Measurements from ENCODE around the gene CDYL.

CDYL gene, protein sequence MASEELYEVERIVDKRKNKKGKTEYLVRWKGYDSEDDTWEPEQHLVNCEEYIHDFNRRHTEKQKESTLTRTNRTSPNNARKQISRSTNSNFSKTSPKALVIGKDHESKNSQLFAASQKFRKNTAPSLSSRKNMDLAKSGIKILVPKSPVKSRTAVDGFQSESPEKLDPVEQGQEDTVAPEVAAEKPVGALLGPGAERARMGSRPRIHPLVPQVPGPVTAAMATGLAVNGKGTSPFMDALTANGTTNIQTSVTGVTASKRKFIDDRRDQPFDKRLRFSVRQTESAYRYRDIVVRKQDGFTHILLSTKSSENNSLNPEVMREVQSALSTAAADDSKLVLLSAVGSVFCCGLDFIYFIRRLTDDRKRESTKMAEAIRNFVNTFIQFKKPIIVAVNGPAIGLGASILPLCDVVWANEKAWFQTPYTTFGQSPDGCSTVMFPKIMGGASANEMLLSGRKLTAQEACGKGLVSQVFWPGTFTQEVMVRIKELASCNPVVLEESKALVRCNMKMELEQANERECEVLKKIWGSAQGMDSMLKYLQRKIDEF

DNA sequence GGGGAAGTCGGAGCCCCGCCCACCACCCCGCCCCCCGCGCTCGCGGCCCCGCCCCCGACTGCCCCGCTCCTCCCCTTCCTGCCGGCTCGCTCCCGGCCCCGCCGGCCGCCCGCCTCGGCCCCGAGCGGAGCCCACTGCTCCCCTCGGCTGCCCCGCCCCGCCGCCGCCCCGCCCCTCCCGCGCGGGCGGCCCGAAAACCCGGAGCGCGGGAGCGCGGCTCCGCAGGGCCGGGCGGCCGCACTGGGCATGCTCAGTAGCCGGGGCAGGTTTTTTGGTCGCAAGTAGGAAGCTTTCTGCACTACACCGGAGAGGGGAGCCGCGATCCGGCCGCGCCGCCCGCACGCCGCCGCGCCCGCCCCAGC, at the start of gene CDYL:
TSS of gene CDYL (plus strand) at position 274 of the 362 bp plus-strand sequence. CDS start 380 bp downstream, outside the sequence.
- DNase-seq (ENCODE audit: low spot score) = peak; percentile 87

DNA sequence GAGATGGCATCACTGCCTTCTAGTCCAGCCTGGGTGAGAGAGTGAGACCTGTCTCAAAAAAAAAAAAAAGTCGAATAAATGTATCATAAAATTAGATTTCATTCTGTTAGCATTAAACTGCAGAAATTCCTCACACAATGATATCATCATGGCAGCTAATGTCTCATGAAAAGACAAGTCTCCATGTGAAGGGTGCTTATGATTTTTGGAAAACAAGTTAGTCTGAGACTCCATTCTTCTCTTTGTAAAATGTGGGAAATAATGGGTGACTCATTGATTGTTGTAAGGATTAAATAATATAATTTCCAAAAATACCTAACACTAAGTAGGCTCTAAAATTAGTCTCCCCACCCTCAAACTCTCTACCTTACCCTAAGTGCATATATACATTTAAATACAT, 49.6 kb upstream of the CDYL start:
- no peak for DNase-seq (ENCODE audit: low spot score)

DNA sequence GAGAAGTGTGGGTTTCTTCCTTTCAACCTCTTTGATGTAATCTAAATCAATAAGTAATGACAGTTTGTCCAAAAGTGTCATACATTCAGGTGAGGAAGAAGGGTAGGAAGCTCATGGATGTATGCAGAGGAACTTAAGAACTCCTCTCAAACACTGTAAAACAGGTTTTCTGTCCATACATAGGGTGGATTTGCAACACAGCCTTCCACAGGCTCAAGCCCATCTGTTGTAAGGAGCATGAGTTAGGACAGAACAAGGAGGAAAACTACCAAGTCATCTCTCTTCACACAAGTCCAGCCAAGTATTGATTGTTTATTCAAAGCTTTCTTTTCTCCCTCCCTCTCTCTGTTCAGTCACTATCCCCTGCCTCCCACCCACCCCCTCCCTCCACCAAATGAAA, 49.0 kb upstream of the CDYL start:
- no peak for DNase-seq (ENCODE audit: low spot score)

DNA sequence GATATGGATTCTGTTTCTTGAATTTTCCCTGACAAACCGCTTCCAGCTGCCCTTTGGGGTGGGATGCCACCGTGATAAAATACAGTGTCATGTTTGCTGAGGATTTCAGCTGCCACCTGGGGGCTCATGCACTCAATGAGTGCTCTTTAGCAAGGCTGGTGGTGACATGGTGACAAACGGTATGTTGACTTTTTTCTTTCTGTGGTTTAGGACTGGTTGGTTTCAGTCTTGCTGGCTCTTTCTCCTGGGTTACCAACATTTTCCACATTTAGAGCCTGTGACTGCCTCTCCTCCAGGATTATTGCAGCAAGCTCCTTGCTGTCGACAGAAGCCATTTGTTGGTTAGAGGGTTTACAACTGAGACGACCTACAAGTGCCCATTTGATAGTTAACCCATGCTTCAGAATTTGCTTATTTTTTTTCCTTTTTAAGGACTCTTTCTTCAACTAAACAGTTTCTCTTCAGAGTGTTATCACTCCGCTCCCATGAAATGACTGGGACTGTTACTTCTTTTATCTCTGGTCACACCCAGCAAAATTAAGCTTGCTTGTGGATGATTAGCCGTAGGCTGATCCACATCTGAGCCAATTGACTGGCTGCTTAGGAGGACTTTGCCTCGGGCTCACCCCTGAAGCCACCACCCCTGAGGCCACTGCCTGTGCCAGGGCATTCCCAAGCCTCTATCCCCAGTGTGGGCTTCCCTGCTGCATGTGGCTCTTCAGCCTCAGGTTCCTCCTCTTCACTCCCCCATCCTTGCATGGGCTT, 48.4 kb upstream of the CDYL start:
- peak; percentile 39 for DNase-seq (ENCODE audit: low spot score)

DNA sequence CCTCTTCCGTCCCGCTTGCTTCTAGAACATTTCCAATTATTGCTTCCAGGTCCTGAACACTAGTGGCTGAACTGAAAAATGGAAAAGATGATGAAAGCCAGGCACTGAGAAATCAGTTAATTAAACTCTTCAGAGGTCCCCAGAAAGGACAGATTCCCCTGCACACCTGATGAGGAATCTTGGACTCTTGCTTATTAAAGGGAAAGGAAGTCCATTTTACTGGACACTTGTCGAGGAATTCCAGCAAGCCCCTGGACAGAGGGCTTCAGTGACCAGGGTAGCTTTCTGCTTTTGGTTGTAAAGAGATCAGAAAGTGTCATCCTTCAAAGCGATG, 47.8 kb upstream of the CDYL start:
- no peak for DNase-seq (ENCODE audit: low spot score)

DNA sequence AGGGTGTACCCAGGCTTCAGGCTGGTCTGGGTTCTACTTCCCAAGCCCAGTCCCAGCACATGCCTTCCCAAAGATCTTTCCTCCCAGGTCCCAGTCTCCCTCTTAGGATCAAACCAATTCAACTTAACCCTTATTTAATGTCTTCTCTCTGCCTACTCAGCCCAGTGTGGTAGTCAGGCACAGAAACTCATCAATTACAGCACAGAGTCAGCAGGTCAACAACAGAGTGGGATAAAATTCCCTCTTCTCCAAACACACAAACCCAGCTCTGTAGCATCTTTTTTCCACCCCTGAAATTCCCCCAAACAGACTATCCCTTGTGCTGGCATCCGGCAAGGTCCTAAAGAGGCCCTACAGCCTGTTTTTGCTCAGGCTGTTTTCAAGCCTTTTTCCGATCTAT, 47.3 kb upstream of the CDYL start:
- DNase-seq (ENCODE audit: low spot score) = no peak

DNA sequence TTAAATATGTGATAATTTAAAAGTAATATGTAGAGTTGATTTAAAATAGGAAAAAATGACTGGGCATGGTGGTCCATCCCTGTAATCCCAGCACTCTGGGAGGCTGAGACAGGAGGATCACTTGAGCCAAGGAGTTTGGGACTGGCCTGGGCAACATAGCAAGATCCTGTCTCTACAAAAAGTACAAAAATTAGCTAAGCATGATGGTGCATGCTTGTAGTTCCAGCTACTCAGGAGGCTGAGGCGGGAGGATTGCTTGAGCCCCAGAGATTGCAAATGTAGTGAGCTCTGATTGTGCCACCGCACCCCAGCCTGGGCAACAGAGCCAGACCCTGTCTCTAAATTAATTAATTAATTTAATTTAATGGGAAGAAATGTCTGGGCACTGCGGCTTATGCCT, 44.2 kb upstream of the CDYL start:
- no peak for DNase-seq (ENCODE audit: low spot score)

DNA sequence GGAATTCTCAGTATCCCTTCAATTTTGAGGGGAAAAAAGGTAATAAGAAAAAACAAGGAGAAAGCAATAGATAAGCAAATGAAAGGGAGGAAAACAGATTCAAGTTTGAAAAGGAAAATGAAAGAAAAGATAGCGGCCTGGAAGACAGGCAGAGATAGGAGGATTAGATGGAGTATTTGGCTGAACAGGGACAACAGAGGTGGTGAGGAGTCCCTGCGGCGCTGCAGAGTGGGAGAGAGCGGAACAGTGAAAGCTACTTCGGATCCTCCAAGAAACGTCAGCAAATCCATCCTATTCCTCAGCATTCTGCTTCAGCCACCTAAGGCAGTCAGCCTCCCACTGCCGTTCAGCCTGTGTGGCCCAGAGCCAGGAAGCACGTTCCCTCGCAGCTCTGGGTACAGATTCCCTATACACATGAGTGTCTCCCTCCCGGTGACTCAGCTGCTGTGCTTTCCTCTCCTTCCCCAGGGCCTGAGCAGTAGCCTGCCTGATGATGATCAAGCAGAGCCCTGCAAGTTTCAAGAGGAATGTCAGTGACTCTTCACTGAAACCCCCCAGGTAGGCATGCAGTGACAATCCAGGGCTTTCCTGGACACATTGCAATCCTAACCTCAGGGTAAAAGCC, 43.4 kb upstream of the CDYL start:
- DNase-seq (ENCODE audit: low spot score) = peak; percentile 49

DNA sequence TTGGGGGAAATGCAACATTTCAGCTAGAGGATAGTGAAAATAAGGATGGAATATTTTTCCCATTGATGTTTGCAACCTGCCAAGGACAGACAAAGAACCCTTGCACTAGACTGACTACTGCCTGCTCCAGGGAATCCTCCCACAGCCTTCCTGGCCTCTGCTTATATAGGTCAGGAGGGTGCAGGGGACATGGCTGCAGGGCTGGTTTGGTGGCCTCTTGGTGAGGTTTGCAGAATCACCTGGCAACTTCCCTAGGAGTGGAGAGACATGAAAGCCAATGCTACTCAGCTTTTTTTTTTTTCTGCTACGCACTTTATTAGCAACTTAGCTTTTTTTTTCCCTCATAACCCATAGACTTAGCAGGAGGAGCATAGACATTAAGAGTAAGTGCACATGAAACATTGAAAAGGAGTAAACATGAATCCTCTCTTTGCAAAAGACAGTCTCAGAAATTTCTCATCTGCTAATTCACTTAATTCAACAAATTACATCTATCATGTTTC, 39.8 kb upstream of the CDYL start:
- no peak for DNase-seq (ENCODE audit: low spot score)

DNA sequence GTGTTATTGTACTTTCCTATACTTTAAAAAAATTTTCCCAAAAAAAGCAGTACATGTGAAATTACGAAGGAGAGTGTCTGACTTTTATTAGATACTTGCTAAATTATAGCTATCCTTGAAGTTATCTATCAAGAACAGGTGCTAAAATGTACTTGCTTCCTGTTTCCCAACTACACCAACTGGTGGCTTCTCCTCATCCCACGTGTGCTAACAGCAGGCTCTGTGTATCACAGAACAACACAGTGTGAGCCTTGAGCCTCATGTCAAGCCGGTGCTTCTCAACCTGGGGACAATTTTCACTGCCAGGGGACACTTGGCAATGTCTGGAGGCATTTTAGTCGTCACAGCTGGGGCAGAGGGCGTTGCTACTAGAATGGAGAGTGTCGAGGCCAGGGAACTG, 36.2 kb upstream of the CDYL start:
- DNase-seq (ENCODE audit: low spot score) = no peak

DNA sequence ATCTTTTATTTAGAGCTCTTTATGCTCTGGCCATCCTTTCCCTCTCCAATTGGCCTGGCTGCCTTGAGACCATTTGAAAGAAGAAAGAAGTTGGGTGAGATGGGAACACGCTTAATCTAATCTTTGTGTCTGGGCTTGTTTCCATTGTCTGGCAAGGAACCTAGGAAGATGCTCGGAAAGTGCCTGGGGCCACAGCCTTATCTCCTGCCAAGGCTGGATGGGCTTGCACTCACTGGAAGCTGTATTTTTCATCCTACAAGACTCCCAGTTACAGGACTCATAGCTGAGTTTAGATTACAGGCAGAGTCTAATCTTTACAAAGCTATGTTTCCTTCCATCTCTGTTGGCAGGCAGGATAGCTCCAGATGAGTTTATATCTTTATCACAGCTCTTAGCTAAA, 33.1 kb upstream of the CDYL start:
- no peak for DNase-seq (ENCODE audit: low spot score)

DNA sequence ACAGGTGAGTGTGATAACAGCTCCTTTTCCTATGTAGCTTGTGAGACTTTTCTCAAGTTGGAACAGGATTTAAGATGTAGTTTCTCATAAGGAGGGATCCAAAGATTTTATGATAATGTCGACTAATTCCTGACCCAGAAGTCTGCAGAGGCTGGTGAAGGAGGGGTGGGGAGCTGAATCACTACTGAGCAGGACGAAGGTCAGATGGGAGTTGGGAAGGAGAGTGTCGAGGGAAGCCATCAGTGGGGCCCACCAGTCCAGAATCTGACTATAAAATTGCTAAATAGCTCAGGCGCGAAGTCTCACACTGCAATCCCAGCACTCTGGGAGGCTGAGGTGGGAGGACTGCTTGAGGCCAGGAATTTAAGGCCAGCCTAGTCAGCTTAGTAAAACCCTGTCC, 32.3 kb upstream of the CDYL start:
- no peak for DNase-seq (ENCODE audit: low spot score)

DNA sequence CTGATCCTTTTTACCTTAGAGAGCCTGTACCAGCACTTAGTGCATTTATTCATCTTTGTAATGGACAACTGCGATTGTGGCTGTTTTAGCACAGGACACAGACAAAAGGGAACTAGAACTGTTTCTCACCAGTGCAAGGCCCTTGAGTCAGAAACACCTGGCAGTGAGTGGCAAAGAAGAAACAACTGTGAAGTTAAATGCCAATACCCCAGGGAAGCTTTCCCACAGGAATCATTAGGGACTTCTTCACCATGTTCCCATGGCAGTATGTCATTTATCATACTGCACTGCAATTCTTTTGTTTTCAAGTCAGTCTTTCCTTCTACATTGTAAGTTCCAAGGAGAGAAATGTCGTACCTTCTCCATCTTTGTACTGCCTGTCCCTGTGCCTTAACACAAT, 28.6 kb upstream of the CDYL start:
- DNase-seq (ENCODE audit: low spot score) = no peak

DNA sequence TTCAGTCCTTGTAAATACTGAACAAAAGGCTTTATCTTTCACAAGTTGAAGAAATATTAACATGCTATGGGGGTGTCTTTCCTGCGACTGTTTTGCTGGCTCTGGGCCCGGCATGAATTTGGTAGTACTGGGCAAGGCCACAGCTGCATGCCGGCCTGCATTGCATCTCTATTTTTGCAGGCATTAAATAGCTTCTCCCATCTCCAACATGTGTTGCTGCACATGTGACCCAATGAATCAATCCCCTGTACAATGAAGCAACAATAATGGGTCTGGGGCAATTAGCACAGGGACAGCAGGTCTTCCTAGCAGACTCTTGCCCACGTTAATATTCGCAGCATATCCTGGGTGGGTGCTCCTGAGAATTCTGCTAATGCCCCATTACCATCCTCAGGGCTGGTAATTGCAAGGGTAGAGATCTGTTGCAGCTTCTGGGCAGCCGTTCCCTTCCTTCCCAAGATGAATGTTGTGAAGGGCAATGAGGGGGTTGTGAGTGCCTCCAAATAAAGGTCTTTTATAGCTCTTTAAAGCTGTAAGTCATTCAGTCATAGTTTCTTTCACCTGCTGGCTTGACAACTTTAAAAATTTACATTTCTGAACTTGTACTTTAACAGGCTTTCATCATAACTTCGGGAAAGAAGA, 24.3 kb upstream of the CDYL start:
- DNase-seq (ENCODE audit: low spot score) = no peak

DNA sequence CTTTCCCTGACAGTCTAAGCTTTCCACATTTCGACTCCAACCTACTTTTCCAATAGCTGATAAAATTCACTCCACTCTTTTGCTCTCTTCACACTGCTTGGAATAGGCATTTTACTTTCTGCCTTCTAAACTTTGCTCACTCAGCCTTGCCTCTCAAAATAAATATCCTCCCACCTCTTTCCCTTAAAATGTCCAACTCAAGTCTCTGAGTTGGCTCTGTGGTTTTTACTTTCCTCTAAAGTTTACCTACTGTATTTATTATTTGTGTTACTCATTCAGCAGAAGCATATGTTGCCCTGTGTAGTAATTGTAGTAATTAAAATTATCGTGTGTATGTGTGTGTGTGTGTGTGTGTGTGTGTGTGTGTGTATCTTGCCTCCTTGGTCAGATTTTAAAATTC, 20.0 kb upstream of the CDYL start:
- DNase-seq (ENCODE audit: low spot score) = no peak

DNA sequence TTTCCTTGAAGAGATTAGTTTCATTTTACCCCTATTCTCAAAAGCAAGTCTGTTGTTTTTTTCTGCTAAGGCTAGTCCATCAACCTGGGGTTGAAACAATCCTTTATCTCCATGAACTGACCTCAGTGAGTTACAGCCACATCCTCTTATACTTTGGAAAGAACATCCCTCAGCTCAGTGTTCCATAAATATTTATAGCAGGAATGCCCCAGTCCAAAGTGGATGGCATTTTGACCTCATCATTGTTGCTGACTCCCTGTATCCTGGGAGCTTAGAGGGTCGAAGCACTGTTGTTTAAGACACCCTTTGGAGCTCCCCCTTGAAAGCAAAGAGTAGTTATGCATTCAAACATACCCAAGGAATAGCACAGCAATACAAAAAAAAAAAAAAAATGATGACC, 16.2 kb upstream of the CDYL start:
- no peak for DNase-seq (ENCODE audit: low spot score)

DNA sequence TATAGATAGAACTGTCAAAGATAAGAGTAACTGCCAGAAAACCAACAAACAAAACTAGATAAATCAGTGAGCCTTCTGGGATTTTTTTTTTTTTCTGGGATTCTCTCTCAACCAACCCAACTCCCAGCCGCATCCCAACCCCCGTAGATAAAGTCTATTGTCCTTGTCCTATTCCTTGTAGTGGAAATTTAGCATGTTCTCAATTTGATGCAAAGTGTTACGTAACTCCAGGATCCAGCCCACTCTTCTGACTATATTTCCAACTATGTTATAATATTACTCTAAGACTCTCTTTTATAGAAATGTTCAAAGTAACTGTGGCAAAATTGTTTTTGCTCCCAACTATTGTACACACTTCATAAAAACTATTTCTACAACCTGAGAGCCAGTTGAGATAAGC, 15.4 kb upstream of the CDYL start:
- DNase-seq (ENCODE audit: low spot score) = no peak

DNA sequence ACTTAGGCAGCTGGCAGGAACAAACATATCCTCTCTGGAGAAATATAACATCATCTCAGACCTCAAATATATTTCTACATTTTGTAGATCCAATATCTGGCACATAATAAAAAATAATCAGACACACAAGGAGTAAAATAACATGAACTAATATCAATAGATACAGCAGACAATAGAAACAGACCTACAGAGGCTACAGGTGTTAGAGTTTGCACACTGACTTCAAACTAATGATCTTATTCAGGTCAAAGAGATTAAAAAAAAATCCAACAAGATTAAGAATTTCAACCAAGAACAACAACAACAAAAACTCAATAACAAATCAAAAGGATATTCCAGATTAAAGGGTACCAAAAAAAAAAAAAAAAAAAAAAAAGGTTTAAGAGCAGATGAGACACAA, 13.9 kb upstream of the CDYL start:
- no peak for DNase-seq (ENCODE audit: low spot score)

DNA sequence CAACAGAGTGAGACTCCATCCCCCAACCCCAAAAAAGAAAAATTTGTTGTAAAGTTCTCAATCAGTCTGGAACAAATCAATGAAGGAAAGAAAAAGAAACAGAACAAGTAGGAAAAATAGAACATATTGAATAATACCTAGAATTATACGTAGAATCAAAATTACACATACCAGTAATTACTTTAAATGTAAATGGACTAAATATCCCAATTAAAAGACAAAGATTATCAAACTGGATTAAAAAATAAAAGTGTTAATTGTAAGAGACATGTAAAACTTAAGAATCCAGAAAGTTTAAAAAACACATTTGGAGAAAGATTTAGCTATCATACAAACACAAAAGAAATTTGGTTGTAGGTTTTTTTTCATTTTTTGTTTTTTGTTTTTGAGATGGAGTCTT, 12.3 kb upstream of the CDYL start:
- DNase-seq (ENCODE audit: low spot score) = no peak

DNA sequence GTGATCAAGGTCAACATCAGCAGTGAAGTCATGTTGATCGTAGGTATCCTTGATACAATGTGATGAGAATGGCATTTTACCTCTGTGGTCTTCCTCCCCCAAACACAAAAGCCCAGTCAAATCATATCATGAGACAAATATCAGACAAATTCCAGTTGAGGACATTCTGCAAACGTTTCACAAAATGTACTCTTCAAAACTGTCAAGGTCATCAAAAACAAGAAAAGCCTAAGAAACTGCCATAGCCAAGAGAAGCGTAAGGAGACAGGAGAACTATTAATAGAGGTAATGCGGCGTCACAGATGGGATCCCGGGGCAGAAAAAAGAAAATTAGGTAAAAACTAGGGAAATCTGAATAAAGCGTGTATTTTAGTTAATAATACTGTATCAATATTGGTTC, 7.4 kb upstream of the CDYL start:
- no peak for DNase-seq (ENCODE audit: low spot score)

DNA sequence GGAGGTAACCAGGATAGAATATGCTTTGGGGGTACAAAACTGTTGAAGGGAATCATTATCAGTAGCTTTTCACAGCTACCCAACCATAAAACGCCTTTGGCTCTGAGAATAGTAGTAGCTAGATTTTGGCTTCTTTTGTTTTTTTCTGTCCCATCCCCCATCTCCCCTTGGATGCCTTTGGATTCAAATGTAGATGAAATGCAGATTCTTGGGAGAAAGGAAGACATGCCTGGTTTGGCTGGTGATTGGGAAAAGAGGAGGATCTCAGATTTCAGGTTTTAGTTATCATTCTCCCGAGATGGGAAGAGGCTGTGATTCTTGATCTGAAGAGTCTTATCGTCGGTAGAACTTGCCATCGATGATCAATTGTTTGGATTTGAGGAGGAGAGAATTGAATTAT, 3.5 kb upstream of the CDYL start:
- DNase-seq (ENCODE audit: low spot score) = no peak

DNA sequence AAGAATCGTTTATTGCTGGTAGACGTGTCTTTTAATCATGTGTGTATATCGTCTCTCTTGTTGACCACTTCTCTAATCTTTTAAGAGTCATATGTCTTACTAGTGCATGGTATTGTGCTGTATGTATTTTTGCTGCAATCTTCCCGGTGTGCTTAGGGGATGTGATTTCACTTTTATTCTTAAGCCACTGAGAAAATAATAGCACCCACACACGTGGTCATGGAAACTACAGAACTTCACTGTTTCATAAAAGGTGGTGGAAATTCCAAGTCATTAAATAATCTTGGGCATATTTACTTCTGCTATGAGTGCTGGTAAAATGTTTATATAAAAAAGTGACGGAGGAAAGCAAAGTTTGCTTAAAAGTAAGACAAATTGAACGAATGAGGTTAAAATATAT, 3.0 kb upstream of the CDYL start:
- DNase-seq (ENCODE audit: low spot score) = no peak
